WERI-Rb-1 (cell line): ENCODE results near the gene FBXL17.
"Not testable (repeated sequence)": the region's sequence is repeated elsewhere in the genome, so short reads cannot be mapped to it uniquely, and the experiment has no call there.

Experiments
- DNase-seq: peaks from one replicate; pipeline ENCODE4 v3.0.0-alpha.2; 2020
- H3K27ac ChIP-seq: fragments of 250-450 bp; sonication (Bioruptor Pico); 2 replicates; pipeline ENCODE4 v1.5.1; 2020; ENCODE audit warnings: mild to moderate bottlenecking, moderate library complexity
- H3K27me3 ChIP-seq: fragments of 250-450 bp; sonication (Bioruptor Pico); 2 replicates; pipeline ENCODE4 v1.5.1; 2021; ENCODE audit warnings: mild to moderate bottlenecking, low read depth, moderate library complexity; ENCODE audit not compliant: insufficient read depth, severe bottlenecking
- H3K36me3 ChIP-seq: fragments of 250-450 bp; sonication (Bioruptor Pico); 2 replicates; pipeline ENCODE4 v1.5.1; 2020; ENCODE audit warnings: mild to moderate bottlenecking, moderate library complexity
- H3K4me3 ChIP-seq: 2 replicates; pipeline ENCODE4 v1.5.1; 2011; ENCODE audit warnings: low read depth, mild to moderate bottlenecking, control low read depth, low read length
- H3K9me3 ChIP-seq: fragments of 250-450 bp; sonication (Bioruptor Pico); 2 replicates; pipeline ENCODE4 v1.5.1; 2021; ENCODE audit warnings: mild to moderate bottlenecking, moderate library complexity; ENCODE audit not compliant: severe bottlenecking
- TF ChIP-seq, protein P1 (sequence below): IDR thresholded peaks from 2 replicates; pipeline ENCODE4 v1.5.1; 2011; ENCODE audit warnings: low read depth, mild to moderate bottlenecking, control low read depth, inconsistent platforms, low read length

Gene FBXL17

DNA sequence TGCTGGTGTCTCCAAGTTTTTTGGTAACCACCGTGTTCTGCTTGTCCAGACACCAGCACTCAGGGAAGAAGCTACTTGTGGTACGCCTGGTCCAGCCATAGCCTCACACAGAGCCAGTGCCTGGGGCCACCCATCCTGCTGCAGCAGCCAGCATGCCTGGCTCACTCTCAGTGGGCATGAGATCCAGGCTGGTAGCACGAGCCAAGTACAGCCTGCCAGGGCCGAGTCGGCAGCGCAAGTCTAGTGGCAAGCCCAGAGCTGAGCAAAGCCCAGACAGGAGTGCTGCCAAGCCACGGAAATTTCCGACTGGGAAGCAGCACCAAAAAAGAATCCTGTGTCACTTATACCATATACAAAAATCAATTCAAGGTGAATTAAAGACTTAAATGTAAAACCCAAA lies 36.3 kb upstream of the FBXL17 start:
- DNase-seq, result no peak
- TF ChIP-seq, protein P1, sequence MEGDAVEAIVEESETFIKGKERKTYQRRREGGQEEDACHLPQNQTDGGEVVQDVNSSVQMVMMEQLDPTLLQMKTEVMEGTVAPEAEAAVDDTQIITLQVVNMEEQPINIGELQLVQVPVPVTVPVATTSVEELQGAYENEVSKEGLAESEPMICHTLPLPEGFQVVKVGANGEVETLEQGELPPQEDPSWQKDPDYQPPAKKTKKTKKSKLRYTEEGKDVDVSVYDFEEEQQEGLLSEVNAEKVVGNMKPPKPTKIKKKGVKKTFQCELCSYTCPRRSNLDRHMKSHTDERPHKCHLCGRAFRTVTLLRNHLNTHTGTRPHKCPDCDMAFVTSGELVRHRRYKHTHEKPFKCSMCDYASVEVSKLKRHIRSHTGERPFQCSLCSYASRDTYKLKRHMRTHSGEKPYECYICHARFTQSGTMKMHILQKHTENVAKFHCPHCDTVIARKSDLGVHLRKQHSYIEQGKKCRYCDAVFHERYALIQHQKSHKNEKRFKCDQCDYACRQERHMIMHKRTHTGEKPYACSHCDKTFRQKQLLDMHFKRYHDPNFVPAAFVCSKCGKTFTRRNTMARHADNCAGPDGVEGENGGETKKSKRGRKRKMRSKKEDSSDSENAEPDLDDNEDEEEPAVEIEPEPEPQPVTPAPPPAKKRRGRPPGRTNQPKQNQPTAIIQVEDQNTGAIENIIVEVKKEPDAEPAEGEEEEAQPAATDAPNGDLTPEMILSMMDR, result no peak
- no peak overlapping the region for H3K4me3 ChIP-seq
- no peaks in the 10 kb centered on the region for H3K27me3 ChIP-seq
- no peaks in the 10 kb centered on the region for H3K9me3 ChIP-seq
- no peak overlapping the region for H3K27ac ChIP-seq
- H3K36me3 ChIP-seq, result no peaks in the 10 kb centered on the region

DNA sequence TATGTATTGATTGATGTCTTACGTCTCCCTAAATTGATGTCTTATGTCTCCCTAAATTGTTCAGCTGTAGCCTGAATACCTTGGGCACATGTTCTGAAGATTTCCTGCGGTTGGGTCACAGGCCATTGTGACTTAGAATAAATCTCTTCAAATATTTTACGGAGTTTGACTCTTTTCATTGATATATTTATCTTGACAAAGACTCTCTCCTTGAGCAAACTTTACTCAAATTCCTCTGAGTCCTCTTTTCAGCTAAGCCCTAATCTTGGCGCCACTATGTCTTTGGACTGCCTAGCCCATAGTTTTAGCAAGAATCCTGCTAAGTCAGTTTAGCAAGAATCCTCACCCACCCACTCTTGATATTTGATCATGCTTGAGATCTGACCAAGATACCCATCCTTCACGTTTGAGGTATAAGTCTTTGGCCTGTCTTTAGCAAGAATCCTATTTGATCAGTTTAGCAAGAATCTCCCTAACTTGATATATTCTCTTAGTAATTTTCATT lies 35.3 kb upstream of the FBXL17 start:
- Histone ChIP-seq H3K9me3 (no peaks in the 10 kb centered on the region), H3K27ac (no peak overlapping the region), H3K27me3 (no peaks in the 10 kb centered on the region), H3K4me3 (no peak overlapping the region), H3K36me3 (no peaks in the 10 kb centered on the region)
- TF ChIP-seq, protein P1, result no peak
- no peak for DNase-seq

- H3K27me3 ChIP-seq, result no peaks in the 10 kb centered on the region
- H3K9me3 ChIP-seq, result no peaks in the 10 kb centered on the region
- DNase-seq, result no peak
- TF ChIP-seq, protein P1, result no peak
- H3K27ac ChIP-seq, result no peak overlapping the region
- H3K4me3 ChIP-seq, result no peak overlapping the region
- no peaks in the 10 kb centered on the region for H3K36me3 ChIP-seq
These were observed 33.8 kb upstream of the FBXL17 start for GRCh38 chr5:108415726-108416125.

GRCh38 chr5:108409786-108410185 lies 27.9 kb upstream of the FBXL17 start:
- H3K9me3 ChIP-seq, result no peaks in the 10 kb centered on the region
- H3K36me3 ChIP-seq, result no peaks in the 10 kb centered on the region
- TF ChIP-seq, protein P1, result no peak
- H3K4me3 ChIP-seq, result no peak overlapping the region
- no peak for DNase-seq
- H3K27ac ChIP-seq, result no peak overlapping the region
- no peaks in the 10 kb centered on the region for H3K27me3 ChIP-seq

DNA sequence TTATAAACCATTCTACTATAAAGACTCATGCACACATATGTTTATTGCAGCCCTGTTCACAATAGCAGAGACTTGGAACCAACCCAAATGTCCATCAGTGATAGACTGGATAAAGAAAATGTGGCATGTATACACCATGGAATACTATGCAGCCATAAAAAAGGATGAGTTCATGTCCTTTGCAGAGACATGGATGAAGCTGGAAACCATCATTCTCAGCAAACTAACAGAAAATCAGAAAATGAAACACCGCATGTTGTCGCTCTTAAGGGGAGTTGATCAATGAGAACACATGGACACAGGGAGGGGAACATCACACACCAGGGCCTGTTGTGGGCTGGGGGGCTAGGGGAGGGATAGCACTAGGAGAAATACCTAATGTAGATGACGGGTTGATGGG lies 23.3 kb upstream of the FBXL17 start:
- H3K27ac ChIP-seq, H3K9me3 ChIP-seq, H3K36me3 ChIP-seq, H3K4me3 ChIP-seq, DNase-seq, H3K27me3 ChIP-seq: not testable (repeated sequence)

DNA sequence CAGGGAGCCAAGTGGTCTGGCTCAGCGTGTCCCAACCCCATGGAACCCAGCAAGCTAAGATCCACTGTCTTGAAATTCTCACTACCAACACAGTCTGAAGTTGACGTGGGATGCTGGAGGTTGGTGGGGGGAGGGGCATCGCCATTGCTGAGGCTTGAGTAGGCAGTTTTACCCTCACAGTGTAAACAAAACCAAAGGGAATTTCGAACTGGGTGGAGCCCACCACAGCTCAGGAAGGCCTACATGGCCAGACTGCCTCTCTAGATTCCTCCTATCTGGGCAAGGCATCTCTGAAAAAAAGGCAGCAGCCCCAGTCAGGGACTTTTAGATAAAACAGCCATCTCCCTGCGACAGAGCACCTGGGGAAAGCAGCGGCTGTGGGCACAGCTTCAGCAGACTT lies 17.1 kb upstream of the FBXL17 start:
- DNase-seq, result no peak
- Histone ChIP-seq H3K27ac (no peak overlapping the region), H3K36me3 (no peaks in the 10 kb centered on the region)

GRCh38 chr5:108396837-108397236 lies 14.9 kb upstream of the FBXL17 start:
- DNase-seq, H3K27ac ChIP-seq, H3K36me3 ChIP-seq, H3K27me3 ChIP-seq, H3K4me3 ChIP-seq, H3K9me3 ChIP-seq: not testable (repeated sequence)

More for the DNA sequence above, 17.1 kb upstream of the FBXL17 start:
- TF ChIP-seq, protein P1, result no peak
- Histone ChIP-seq H3K4me3 (no peak overlapping the region), H3K9me3 (no peaks in the 10 kb centered on the region), H3K27me3 (no peaks in the 10 kb centered on the region)
